NK-92 (cell line): ENCODE data around the gene CDHR3.

Experiments
- DNase-seq: peaks from one replicate; lab custom pipeline; 2025; ENCODE audit not compliant: unreplicated experiment; lab: John Stamatoyannopoulos, UW

The CDHR3 gene, protein sequence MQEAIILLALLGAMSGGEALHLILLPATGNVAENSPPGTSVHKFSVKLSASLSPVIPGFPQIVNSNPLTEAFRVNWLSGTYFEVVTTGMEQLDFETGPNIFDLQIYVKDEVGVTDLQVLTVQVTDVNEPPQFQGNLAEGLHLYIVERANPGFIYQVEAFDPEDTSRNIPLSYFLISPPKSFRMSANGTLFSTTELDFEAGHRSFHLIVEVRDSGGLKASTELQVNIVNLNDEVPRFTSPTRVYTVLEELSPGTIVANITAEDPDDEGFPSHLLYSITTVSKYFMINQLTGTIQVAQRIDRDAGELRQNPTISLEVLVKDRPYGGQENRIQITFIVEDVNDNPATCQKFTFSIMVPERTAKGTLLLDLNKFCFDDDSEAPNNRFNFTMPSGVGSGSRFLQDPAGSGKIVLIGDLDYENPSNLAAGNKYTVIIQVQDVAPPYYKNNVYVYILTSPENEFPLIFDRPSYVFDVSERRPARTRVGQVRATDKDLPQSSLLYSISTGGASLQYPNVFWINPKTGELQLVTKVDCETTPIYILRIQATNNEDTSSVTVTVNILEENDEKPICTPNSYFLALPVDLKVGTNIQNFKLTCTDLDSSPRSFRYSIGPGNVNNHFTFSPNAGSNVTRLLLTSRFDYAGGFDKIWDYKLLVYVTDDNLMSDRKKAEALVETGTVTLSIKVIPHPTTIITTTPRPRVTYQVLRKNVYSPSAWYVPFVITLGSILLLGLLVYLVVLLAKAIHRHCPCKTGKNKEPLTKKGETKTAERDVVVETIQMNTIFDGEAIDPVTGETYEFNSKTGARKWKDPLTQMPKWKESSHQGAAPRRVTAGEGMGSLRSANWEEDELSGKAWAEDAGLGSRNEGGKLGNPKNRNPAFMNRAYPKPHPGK

DNA sequence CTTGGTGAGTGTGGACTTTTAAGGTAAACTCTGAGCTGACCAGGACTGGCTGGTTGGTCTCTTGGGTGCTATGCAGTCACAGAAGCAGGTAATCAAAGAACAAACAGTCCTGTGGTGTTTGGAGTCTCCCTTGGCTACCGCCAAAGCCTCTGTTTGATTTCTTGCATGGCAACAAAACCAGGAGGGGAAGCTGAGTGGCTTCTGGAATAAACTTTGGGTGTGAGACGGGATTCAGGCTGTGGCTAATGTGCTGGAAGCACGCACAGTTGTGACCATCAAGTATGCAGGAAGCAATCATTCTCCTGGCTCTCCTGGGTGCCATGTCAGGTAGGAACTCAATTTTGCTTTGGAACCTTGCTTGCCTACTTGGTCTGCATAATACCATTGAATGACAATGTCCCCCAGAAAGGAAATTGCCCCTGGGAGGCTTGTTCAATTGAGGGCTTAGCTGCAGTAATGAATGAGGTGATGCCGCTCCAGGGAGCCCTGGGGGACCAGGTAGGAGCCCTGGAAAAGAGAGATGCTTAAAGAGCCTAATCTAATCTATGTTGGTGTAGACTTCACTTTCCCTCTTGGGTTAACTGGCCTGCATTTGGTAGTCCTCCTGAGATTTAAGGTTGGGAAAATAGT is at the start of gene CDHR3:
Gene CDHR3 (plus strand): TSS at position 227 of the 630 bp plus-strand sequence. CDS start 55 bp downstream, at position 282.
- no peak for DNase-seq

DNA sequence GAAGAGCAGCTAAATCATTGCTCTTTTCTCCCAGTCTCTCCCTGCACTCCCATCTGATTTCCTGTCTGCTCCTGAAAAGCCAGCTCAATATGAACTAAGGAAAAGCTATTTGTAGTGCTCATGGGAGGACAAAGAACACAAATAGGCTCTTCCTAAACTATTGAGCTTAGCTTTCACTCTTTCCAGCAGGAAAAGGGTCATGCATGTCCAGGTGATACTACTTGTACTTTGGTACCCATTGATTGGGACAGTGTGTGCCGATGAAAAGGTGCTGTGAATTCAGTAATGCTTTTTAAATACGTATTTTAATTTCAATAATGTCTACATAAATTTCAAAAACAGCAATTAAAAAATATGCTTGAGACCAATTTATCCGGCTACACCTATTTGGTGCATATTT is 49.1 kb upstream of the CDHR3 start:
- no peak for DNase-seq

GRCh38 chr7:105916603-105917002 is 46.5 kb upstream of the CDHR3 start:
- DNase-seq: no peak

GRCh38 chr7:105917659-105918058 is 45.4 kb upstream of the CDHR3 start:
- DNase-seq: no peak

GRCh38 chr7:105920766-105921165 is 42.3 kb upstream of the CDHR3 start:
- no peak for DNase-seq

DNA sequence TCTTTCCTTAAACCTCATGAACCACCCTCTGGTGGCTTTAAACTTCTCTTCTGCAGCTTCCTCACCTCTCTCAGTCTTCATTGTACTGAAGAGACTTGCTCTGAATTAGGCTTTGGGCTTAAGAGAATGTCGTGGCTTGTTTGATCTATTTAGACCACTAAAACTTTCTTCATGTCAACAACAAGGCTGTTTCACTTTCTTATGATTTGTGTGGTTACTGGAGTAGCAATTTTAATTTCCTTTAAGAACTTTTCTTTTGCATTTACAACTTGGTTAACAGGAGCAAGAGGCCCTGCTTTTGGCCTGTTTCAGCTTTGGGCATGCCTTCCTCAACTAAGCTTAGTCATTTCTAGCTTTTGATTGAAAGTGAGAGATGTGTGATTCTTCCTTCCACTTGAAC is 38.1 kb upstream of the CDHR3 start:
- DNase-seq: no peak

- DNase-seq: no peak
Observed at GRCh38 chr7:105926131-105926530, 36.9 kb upstream of the CDHR3 start.

DNA sequence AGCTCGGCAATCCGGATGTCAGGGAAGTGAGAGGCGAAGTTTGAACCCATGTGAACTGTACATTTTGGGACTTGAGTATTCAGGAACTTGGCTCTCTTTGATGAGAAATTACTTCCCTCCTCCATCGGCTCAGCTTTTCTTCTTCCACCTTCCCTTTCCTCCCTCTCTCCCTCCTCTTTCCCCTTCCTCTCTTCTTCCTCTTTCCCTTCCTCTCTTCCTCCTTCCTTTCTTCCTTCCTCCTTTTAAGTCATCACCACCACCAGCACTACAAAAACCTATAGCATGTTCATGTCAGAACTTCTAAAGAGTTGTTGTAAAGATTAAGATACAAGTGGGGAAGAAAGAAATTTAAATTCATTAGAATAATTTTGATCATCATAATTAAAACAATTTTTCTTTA is 31.9 kb upstream of the CDHR3 start:
- no peak for DNase-seq

GRCh38 chr7:105932835-105933477 is 30.1 kb upstream of the CDHR3 start:
- no peak for DNase-seq

DNA sequence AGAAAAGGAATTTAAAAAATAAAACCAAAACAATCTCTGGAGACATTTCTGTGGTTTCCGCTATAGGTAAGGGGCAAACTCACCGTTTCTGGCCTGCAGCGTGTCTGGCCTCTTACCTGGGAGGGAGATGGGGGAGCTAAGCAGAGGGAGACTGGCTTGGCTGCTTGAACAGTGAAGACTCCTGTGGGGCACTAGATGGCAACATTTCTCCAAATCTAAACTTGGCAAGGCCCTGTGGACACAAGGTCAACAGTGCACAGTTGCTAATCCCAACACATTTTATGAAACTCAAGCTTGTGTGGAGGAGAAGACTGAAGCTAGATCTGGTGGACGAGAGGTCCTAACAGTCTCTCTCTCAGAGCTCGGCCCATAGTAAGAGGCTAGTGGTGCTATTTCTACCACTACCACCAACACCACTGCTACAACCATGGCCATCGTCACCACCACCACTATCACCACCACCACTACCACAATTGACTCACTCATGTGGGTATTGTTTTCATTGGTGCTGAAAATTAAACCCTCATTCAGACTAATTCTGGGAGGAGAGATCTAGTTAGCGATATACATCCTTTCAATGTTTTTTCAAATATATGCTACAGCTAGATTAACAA is 28.4 kb upstream of the CDHR3 start:
- DNase-seq: no peak

- DNase-seq: no peak
Observed at GRCh38 chr7:105935250-105935649, 27.8 kb upstream of the CDHR3 start.

DNA sequence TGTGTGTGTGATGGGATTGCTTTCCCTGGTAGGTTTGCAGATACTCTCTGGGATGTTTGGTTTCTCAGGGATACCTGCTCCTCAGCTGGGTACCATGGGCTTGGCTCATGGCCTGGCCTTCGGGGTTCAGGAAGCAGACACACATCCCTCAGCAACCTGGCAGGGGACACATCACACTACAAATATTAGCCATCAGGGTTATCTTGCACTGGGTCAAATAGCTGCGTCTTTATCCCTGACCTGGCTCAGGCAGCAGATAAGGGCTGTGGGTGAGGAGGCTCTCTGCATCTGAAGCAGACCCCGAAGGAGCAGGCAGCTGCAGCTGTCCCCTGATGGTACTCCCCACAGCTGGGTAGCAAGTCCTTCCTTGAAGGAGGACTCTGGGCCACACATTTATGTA is 25.7 kb upstream of the CDHR3 start:
- no peak for DNase-seq

- no peak for DNase-seq
Observed at GRCh38 chr7:105940109-105940508, 23.0 kb upstream of the CDHR3 start.

DNA sequence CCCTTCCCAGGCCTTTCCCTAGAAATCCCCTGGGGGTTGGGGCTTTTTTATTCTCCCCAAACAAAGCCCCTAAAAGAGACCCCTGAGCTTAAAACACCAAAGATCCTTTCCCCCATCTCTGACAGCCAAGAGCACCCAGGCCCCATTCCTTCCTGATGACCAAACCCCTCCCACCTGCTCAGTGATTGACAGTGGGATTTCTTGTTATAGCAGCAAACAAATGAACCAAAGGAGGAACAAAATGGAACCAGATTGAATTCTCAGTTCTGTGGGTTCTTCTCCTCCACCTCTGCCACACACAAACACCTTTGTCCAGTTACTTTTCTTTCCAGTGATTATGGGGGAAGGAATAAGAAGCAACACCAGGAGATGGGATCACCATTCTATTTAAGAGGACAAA is 21.5 kb upstream of the CDHR3 start:
- no peak for DNase-seq

DNA sequence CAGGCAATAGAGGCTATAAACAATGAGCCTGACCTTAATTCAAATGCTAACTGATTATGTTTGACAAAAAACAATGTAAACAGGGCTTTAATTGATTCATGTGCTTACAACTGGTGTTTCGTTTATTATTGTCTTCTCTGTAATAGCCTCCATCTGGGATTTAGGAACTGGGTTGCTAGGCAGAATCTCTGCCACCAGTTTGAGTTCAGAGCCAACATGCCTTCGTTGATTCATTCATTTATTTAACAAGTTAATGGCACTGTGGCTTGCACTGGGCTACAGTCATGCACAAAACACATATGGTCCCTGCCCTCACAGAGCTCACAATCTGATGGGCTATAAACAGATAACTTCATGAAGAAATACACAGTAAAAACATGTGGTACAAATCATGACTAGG is 19.6 kb upstream of the CDHR3 start:
- no peak for DNase-seq

DNA sequence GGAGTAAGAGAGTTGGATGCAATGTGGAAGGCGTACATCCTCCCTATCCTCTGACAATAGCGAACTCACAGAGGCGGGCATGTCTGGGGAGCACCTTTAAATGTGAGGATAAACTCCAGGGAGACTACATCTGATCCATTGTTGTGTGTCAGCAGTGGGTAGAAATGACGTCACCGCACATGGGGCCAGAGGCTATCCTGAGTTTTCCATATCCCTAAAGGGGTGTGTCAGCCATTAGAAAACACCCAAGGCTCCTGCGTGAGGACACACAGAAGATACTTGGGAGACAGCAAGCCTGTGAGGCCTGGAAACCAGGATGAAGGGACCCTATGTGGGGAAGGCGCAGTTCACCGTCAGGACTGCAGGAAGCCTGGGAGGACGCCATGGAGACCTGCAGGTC is 17.2 kb upstream of the CDHR3 start:
- no peak for DNase-seq

DNA sequence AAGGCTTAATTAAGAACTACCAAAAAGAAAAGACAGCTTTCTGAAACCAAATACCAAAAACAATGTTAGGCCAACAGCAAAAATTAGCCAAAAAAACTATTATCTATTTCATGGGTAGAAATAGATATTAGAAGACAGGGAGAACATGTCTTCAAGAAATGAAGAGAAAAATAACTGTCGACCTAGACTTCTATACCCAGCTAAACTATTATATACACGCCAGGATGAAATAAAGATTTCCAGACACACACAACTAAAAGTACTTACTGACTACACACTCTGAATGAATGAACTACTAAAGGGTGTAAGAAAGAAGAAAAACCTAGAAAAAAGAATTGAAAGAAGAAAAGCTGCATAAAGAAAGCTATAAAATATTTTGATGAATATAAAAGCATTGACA is 11.5 kb upstream of the CDHR3 start:
- DNase-seq: no peak

DNA sequence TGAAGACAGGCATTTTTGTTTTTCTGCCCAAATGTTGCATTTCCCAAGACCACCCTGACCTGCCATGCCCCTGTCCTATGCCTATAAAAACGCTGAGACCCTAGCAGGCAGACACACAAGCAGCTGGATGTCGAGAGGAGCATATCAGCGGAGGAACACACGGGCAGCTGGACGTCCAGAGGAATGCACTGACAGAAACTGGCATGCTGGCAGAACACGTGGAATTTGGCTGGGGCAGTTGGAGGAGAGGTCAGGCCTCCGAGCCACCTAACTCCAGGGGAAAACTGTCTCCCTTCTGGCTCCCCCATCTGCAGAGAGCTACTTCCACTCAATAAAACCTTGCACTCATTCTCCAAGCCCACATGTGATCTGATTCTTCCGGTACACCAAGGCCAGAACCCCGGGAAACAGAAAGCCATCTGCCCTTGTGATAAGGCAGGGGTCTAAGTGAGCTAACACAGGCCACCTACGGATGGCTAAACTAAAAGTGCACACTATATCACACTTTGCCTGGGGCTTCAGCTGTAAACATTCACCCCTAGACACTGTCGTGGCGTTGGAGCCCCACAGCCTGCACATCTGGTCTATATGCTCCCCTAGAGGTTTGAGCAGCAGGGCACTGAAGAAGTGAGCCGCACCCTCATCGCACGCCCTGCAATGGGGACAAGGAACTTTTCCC is 10.0 kb upstream of the CDHR3 start:
- no peak for DNase-seq

DNA sequence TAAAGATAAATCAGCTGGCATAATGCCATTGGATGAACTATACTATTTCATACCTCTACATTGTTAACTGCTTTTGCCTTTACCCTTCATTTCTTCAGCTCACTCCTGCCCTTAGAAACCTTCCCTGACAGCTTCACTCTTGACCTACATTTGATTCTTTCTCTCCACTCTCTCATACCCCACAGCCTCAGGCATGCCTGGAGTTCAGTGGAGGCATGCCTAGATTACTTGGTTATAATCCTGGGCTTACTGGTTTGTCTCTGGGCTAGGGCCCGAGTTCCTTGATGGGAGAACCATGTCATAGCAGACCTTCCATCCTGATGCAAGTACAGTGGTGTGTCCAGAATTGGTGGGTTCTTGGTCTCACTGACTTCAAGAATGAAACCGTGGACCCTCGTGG is 8.4 kb upstream of the CDHR3 start:
- no peak for DNase-seq
